H9 (cell line): Measurements from ENCODE around the gene CAMTA1. TPM values are rescaled to one million over a fixed set of nuclear protein-coding genes. Genes with fewer than 3 reads are reported as not detected.

Experiments
- DNase-seq: peaks from one replicate; pipeline ENCODE4 v3.0.0-alpha.2; 2017
- H2AFZ ChIP-seq: one replicate; pipeline ENCODE4 v1.6.1; 2013; ENCODE audit warnings: mild to moderate bottlenecking, low read length, control low read depth, moderate library complexity
- H2AK5ac ChIP-seq: 2 replicates; pipeline ENCODE4 v1.6.1; 2013; ENCODE audit warnings: low read length, control low read depth, mixed read lengths; ENCODE audit not compliant: insufficient read length
- H2BK120ac ChIP-seq: one replicate; pipeline ENCODE4 v1.6.1; 2013; ENCODE audit warnings: low read depth, mild to moderate bottlenecking, low read length, control low read depth, inconsistent platforms; ENCODE audit not compliant: poor library complexity, severe bottlenecking
- H2BK12ac ChIP-seq: 2 replicates; pipeline ENCODE4 v1.6.1; 2013; ENCODE audit warnings: low read length, control low read depth, mixed read lengths, low read depth; ENCODE audit not compliant: insufficient read length
- H2BK15ac ChIP-seq: 2 replicates; pipeline ENCODE4 v1.6.1; 2013; ENCODE audit warnings: low read depth, low read length, control low read depth
- H2BK20ac ChIP-seq: one replicate; pipeline ENCODE4 v1.6.1; 2013; ENCODE audit warnings: low read depth, mild to moderate bottlenecking, low read length, control low read depth, inconsistent platforms; ENCODE audit not compliant: poor library complexity, severe bottlenecking
- H2BK5ac ChIP-seq: 2 replicates; pipeline ENCODE4 v1.6.1; 2013; ENCODE audit warnings: low read length, control low read depth, mixed read lengths; ENCODE audit not compliant: insufficient read length
- H3K14ac ChIP-seq: 2 replicates; pipeline ENCODE4 v1.6.1; 2013; ENCODE audit warnings: low read length, control low read depth; ENCODE audit not compliant: insufficient read depth
- H3K18ac ChIP-seq: 2 replicates; pipeline ENCODE4 v1.6.1; 2013; ENCODE audit warnings: low read depth, mild to moderate bottlenecking, mixed read lengths, low read length, control low read depth; ENCODE audit not compliant: insufficient read length
- H3K23ac ChIP-seq: 2 replicates; pipeline ENCODE4 v1.6.1; 2013; ENCODE audit warnings: low read length, control low read depth, mixed read lengths, low read depth; ENCODE audit not compliant: insufficient read length
- H3K23me2 ChIP-seq: 2 replicates; pipeline ENCODE4 v1.6.1; 2013; ENCODE audit warnings: low read depth, mild to moderate bottlenecking, mixed read lengths, low read length, control low read depth; ENCODE audit not compliant: insufficient read length, poor library complexity, severe bottlenecking
- H3K27ac ChIP-seq: 2 replicates; pipeline ENCODE4 v1.5.1; 2013; ENCODE audit warnings: low read length, control low read depth, mixed read lengths, low read depth; ENCODE audit not compliant: insufficient read length
- H3K27me3 ChIP-seq: 2 replicates; pipeline ENCODE4 v1.6.1; 2013; ENCODE audit warnings: low read length, control low read depth, inconsistent platforms; ENCODE audit not compliant: insufficient read depth
- H3K4ac ChIP-seq: 2 replicates; pipeline ENCODE4 v1.6.1; 2013; ENCODE audit warnings: low read depth, mild to moderate bottlenecking, control low read depth, inconsistent platforms, low read length, moderate library complexity
- H3K4me1 ChIP-seq: 2 replicates; pipeline ENCODE4 v1.6.1; 2013; ENCODE audit warnings: low read length, control low read depth, inconsistent platforms; ENCODE audit not compliant: insufficient read depth
- H3K4me2 ChIP-seq: 2 replicates; pipeline ENCODE4 v1.6.1; 2013; ENCODE audit warnings: low read length, control low read depth, mixed read lengths; ENCODE audit not compliant: insufficient read length, insufficient read depth
- H3K56ac ChIP-seq: 2 replicates; pipeline ENCODE4 v1.6.1; 2013; ENCODE audit warnings: low read depth, mild to moderate bottlenecking, mixed read lengths, low read length, control low read depth; ENCODE audit not compliant: insufficient read length
- H3K79me1 ChIP-seq: 2 replicates; pipeline ENCODE4 v1.6.1; 2013; ENCODE audit warnings: low read depth, mild to moderate bottlenecking, moderate library complexity, low read length, control low read depth, inconsistent platforms; ENCODE audit not compliant: insufficient read depth, poor library complexity, severe bottlenecking
- H3K79me2 ChIP-seq: 2 replicates; pipeline ENCODE4 v1.6.1; 2013; ENCODE audit warnings: low read length, control low read depth, inconsistent platforms; ENCODE audit not compliant: insufficient read depth
- H3K9ac ChIP-seq: 2 replicates; pipeline ENCODE4 v1.6.1; 2013; ENCODE audit warnings: low read length, control low read depth, mixed read lengths; ENCODE audit not compliant: insufficient read length; ENCODE audit errors: extremely low read depth
- H3K9me3 ChIP-seq: one replicate; pipeline ENCODE4 v1.6.1; 2013; ENCODE audit warnings: low read depth, low read length, inconsistent platforms; ENCODE audit not compliant: control insufficient read depth
- H3T11ph ChIP-seq: one replicate; pipeline ENCODE4 v1.6.1; 2013; ENCODE audit warnings: mild to moderate bottlenecking, low read length, control low read depth, inconsistent platforms
- H4K20me1 ChIP-seq: one replicate; pipeline ENCODE4 v1.6.1; 2013; ENCODE audit not compliant: control insufficient read depth, insufficient read length, insufficient read depth
- H4K5ac ChIP-seq: 2 replicates; pipeline ENCODE4 v1.6.1; 2013; ENCODE audit warnings: low read depth, mild to moderate bottlenecking, mixed read lengths, low read length, control low read depth; ENCODE audit not compliant: insufficient read length
- H4K8ac ChIP-seq: replicated peaks from 2 replicates; pipeline ENCODE4 v1.6.1; 2013; ENCODE audit warnings: low read length, control low read depth, mixed read lengths, low read depth; ENCODE audit not compliant: insufficient read length
- H4K91ac ChIP-seq: 2 replicates; pipeline ENCODE4 v1.6.1; 2013; ENCODE audit warnings: low read depth, mild to moderate bottlenecking, moderate library complexity, mixed read lengths, low read length, control low read depth; ENCODE audit not compliant: insufficient read length
- H3K27ac Mint-ChIP-seq, 3 experiments: 2 replicates in 2 of 3; 3 replicates in 1 of 3; pipeline ENCODE4 v1.8.0; 2020 to 2021; ENCODE audit warnings: mixed read lengths in 3 of 3, mild to moderate bottlenecking in 1 of 3, moderate library complexity in 1 of 3
- H3K27me3 Mint-ChIP-seq: 2 replicates; pipeline ENCODE4 v1.8.0; 2021; ENCODE audit warnings: low read depth, mild to moderate bottlenecking, moderate library complexity, mixed read lengths
- H3K36me3 Mint-ChIP-seq, 3 experiments: 2 replicates in 2 of 3; 3 replicates in 1 of 3; pipeline ENCODE4 v1.8.0; 2020 to 2021; ENCODE audit warnings: low read depth in 3 of 3, mixed read lengths in 3 of 3; ENCODE audit not compliant: insufficient read depth in 1 of 3
- H3K4me1 Mint-ChIP-seq, 2 experiments: 2 replicates each; pipeline ENCODE4 v1.8.0; 2020; ENCODE audit warnings: mixed read lengths in 2 of 2
- H3K4me3 Mint-ChIP-seq, 2 experiments: 2 replicates in 1 of 2; 3 replicates in 1 of 2; pipeline ENCODE4 v1.8.0; 2020 to 2021; ENCODE audit warnings: mild to moderate bottlenecking in 2 of 2, mixed read lengths in 2 of 2, moderate library complexity in 1 of 2
- H3K9me3 Mint-ChIP-seq, 2 experiments: 2 replicates in 1 of 2; 3 replicates in 1 of 2; pipeline ENCODE4 v1.8.0; 2020; ENCODE audit warnings: mild to moderate bottlenecking in 2 of 2, mixed read lengths in 2 of 2, moderate library complexity in 1 of 2
- WGBS: extraction: QIAGEN DNeasy Blood & Tissue Kit; methylation state at CpG from one replicate; pipeline ENCODE4 v1.1.7; 2013; ENCODE audit warnings: missing lambda C conversion rate, low lambda C conversion rate, mixed read lengths; ENCODE audit not compliant: insufficient read length; ENCODE audit errors: extremely low coverage; 5-methylcytosine and 5-hydroxymethylcytosine counted together
- total RNA-seq: library from RNA; stranded (reverse); gene quantifications from 2 replicates; pipeline ENCODE4 v1.2.1, GENCODE V29; 2021
- TF ChIP-seq, protein P1 (sequence below): fragments of 200-600 bp; sonication (generic); conservative IDR thresholded peaks from 3 replicates; pipeline ENCODE4 v1.8.0; 2021; ENCODE audit warnings: antibody characterized with exemption, mild to moderate bottlenecking

CAMTA1 gene
- total RNA-seq, 1 experiment from 2014 or later, result 115 TPM

DNA sequence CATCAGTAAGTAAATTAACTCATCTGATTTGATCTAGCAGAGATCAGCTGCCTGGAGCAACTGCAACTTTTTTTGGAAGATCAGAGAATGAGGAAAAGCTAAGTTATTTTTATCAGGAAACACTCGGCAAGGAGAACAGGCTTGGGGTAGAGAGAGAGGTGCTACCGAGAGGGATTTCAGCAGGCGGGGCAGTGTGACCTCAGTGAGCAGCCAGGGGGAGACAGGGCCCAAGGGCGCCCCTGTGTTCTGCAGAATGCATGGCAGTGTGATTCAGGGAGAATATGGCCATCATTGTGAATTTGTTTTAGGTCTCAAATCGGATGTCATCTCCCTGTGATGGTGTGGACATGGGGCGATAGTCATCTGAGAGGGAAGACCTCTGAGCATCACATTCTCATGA, 501.8 kb downstream of the CAMTA1 start:
- Mint-ChIP-seq H3K4me1 (peaks cover 6 to 26% of the 10 kb centered on the region in 2 experiments; a peak in 3 of 4 replicates), H3K36me3 (no peaks in the 10 kb centered on the region; a peak in 1 of 7 replicates), H3K9me3 (no peaks in the 10 kb centered on the region), H3K27ac (no peak overlapping the region), H3K4me3 (no peak overlapping the region), H3K27me3 (peaks cover 9% of the 10 kb centered on the region; the same call in 1 of the 2 replicates)
- TF ChIP-seq, protein P1, sequence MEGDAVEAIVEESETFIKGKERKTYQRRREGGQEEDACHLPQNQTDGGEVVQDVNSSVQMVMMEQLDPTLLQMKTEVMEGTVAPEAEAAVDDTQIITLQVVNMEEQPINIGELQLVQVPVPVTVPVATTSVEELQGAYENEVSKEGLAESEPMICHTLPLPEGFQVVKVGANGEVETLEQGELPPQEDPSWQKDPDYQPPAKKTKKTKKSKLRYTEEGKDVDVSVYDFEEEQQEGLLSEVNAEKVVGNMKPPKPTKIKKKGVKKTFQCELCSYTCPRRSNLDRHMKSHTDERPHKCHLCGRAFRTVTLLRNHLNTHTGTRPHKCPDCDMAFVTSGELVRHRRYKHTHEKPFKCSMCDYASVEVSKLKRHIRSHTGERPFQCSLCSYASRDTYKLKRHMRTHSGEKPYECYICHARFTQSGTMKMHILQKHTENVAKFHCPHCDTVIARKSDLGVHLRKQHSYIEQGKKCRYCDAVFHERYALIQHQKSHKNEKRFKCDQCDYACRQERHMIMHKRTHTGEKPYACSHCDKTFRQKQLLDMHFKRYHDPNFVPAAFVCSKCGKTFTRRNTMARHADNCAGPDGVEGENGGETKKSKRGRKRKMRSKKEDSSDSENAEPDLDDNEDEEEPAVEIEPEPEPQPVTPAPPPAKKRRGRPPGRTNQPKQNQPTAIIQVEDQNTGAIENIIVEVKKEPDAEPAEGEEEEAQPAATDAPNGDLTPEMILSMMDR, result peak; percentile 42; the same call in 2 of the 3 replicates
- Histone ChIP-seq H4K8ac (no peak overlapping the region), H2AFZ (no peak overlapping the region), H3K9ac (no peak overlapping the region), H4K5ac (no peak overlapping the region), H3K27me3 (no peaks in the 10 kb centered on the region), H2BK5ac (no peak overlapping the region), H4K91ac (no peak overlapping the region), H4K20me1 (no peaks in the 10 kb centered on the region), H3K4me2 (no peak overlapping the region), H3K14ac (no peak overlapping the region), H3K9me3 (no peaks in the 10 kb centered on the region), H2BK12ac (no peak overlapping the region), H2BK15ac (no peak overlapping the region), H2BK20ac (no peak overlapping the region), H3K56ac (no peak overlapping the region), H3K27ac (no peak overlapping the region), H3K79me2 (no peaks in the 10 kb centered on the region), H3K23me2 (no peaks in the 10 kb centered on the region), H3T11ph (no peak overlapping the region), H3K23ac (no peak overlapping the region), H3K4ac (no peak overlapping the region), H2AK5ac (no peak overlapping the region), H2BK120ac (no peak overlapping the region), H3K79me1 (no peaks in the 10 kb centered on the region), H3K18ac (no peak overlapping the region), H3K4me1 (no peaks in the 10 kb centered on the region)
- no CpG with 5 or more reads among the region's 6 CpGs for WGBS
- no peak for DNase-seq
